NCI-H748 treated with DMSO at 0.1 percent for 48 hours (cell line): ENCODE measurements around the gene SMC5.
A peak's percentile ranks its signal among the peaks of the same experiment; 100 is the strongest.
"Not testable (repeated sequence)": the region's sequence is repeated elsewhere in the genome, so short reads cannot be mapped to it uniquely, and the experiment has no call there.

Experiments
- DNase-seq: peaks from one replicate; lab custom pipeline; 2025; lab: John Stamatoyannopoulos, UW

The SMC5 gene

GRCh38 chr9:70258692-70259511, at the start of gene SMC5:
SMC5 (plus strand) TSS chr9:70258978; CDS start chr9:70259079, 101 bp downstream.
- DNase-seq: peak; percentile 82

GRCh38 chr9:70217029-70217428, 41.7 kb upstream of the SMC5 start:
- DNase-seq: no peak

- no peak for DNase-seq
Observed at GRCh38 chr9:70218767-70219166, 40.0 kb upstream of the SMC5 start.

GRCh38 chr9:70220216-70220615, 38.6 kb upstream of the SMC5 start:
- no peak for DNase-seq

GRCh38 chr9:70222354-70222753, 36.4 kb upstream of the SMC5 start:
- DNase-seq: no peak

GRCh38 chr9:70228118-70228517, 30.7 kb upstream of the SMC5 start:
- peak; percentile 12 for DNase-seq

- DNase-seq: peak; percentile 46
Observed at GRCh38 chr9:70228611-70229010, 30.2 kb upstream of the SMC5 start.

- peak; percentile 48 for DNase-seq
Observed at GRCh38 chr9:70229026-70229425, 29.8 kb upstream of the SMC5 start.

GRCh38 chr9:70229579-70229978, 29.2 kb upstream of the SMC5 start:
- DNase-seq: peak; percentile 67

GRCh38 chr9:70232476-70232875, 26.3 kb upstream of the SMC5 start:
- DNase-seq: no peak

- not testable (repeated sequence) for DNase-seq
Observed at GRCh38 chr9:70234208-70234607, 24.6 kb upstream of the SMC5 start.

GRCh38 chr9:70245952-70246351, 12.8 kb upstream of the SMC5 start:
- not testable (repeated sequence) for DNase-seq

- DNase-seq: no peak
Observed at GRCh38 chr9:70250221-70250620, 8.6 kb upstream of the SMC5 start.

- no peak for DNase-seq
Observed at GRCh38 chr9:70255486-70255885, 3.3 kb upstream of the SMC5 start.

- DNase-seq: no peak
Observed at GRCh38 chr9:70256123-70256551, 2.6 kb upstream of the SMC5 start.

- DNase-seq: no peak
Observed at GRCh38 chr9:70257502-70257901, 1.3 kb upstream of the SMC5 start.

- DNase-seq: peak; percentile 73
Observed at GRCh38 chr9:70257991-70258691, 637 bp upstream of the SMC5 start.

GRCh38 chr9:70259512-70259802, 679 bp downstream of the SMC5 start:
- DNase-seq: no peak

GRCh38 chr9:70260007-70260443, 1.2 kb downstream of the SMC5 start:
- no peak for DNase-seq

GRCh38 chr9:70260606-70261005, 1.8 kb downstream of the SMC5 start:
- DNase-seq: no peak

GRCh38 chr9:70261131-70261870, 2.5 kb downstream of the SMC5 start:
- DNase-seq: no peak

- no peak for DNase-seq
Observed at GRCh38 chr9:70262366-70262765, 3.6 kb downstream of the SMC5 start.

GRCh38 chr9:70262948-70263347, 4.2 kb downstream of the SMC5 start:
- DNase-seq: no peak
